AG09309 (cell line): ENCODE data around the gene LACTB.

Experiments
- DNase-seq: peaks from one replicate; pipeline ENCODE4 v3.0.0-alpha.2; 2010; ENCODE audit warnings: low read depth
- H3K4me3 ChIP-seq: 2 replicates; pipeline ENCODE4 v1.5.1; 2011; ENCODE audit warnings: mild to moderate bottlenecking, low read depth, low read length, moderate library complexity; ENCODE audit not compliant: control insufficient read depth
- TF ChIP-seq, protein P1 (sequence below): IDR thresholded peaks from 2 replicates; pipeline ENCODE4 v1.5.1; 2011; ENCODE audit warnings: mild to moderate bottlenecking, low read depth, low read length, inconsistent platforms; ENCODE audit not compliant: insufficient read depth, control insufficient read depth; ENCODE audit errors: missing control alignments

The LACTB gene

DNA sequence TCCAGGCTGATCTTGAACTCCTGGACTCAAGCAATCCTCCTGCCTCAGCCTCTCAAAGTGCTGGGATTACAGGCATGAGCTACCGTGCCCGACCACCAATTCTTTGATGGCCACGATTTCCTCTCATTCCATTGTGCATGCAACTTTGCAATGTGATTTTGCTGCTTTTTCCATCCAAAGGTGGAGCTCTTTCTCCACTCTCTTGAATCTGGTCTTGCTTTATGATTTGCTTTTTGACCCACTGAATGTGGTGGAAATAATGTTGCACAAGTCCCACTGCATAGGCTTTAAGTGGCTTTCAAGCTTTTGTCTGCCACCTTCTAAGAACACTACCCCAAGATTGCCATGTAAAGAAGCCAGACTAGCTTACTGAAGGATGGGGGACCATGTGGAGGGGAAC is 25.0 kb downstream of the LACTB start:
- TF ChIP-seq, protein P1, sequence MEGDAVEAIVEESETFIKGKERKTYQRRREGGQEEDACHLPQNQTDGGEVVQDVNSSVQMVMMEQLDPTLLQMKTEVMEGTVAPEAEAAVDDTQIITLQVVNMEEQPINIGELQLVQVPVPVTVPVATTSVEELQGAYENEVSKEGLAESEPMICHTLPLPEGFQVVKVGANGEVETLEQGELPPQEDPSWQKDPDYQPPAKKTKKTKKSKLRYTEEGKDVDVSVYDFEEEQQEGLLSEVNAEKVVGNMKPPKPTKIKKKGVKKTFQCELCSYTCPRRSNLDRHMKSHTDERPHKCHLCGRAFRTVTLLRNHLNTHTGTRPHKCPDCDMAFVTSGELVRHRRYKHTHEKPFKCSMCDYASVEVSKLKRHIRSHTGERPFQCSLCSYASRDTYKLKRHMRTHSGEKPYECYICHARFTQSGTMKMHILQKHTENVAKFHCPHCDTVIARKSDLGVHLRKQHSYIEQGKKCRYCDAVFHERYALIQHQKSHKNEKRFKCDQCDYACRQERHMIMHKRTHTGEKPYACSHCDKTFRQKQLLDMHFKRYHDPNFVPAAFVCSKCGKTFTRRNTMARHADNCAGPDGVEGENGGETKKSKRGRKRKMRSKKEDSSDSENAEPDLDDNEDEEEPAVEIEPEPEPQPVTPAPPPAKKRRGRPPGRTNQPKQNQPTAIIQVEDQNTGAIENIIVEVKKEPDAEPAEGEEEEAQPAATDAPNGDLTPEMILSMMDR, result peak; percentile 11
- DNase-seq, result no peak
- H3K4me3 ChIP-seq, result no peak overlapping the region

DNA sequence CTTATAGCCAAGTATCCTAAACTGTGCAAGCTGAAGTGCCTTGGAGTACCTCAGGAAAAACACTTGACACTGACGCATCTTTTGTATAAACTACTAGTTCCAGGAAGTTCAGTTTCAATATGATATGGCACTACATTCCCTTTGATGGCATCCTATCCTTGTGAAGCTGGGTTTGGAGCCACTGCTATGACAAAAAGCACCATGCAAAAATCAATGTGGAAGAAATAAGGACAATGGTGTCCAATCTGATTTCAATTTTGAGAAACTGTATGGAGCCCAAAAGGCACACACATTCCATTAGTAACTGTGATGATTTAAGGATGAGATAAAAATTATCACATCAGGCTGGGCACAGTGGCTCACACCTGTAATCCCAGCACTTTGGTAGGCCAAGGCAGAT is 30.0 kb downstream of the LACTB start:
- DNase-seq, result no peak
- TF ChIP-seq, protein P1, result no peak
- H3K4me3 ChIP-seq, result no peak overlapping the region

DNA sequence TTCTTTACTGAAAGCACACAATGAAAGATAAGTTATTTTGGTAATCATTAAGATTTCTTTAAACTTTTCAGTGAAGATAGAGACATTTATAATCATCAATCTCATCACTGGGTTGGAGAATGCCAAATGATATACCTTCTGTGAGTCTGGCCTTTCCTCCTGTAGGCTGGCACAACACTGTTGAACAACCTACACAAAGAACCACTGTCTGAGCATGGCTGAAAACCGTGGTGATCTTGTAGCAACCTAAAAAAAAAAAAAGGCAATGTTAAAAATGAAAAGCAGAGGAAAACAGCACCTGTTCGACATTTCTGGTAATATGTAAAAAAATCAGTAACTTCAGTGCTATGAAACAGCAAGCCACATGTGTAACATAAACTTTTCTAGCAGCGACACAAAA is 33.8 kb downstream of the LACTB start:
- H3K4me3 ChIP-seq, result peak overlapping the region; percentile 83
- DNase-seq, result no peak
- TF ChIP-seq, protein P1, result no peak

DNA sequence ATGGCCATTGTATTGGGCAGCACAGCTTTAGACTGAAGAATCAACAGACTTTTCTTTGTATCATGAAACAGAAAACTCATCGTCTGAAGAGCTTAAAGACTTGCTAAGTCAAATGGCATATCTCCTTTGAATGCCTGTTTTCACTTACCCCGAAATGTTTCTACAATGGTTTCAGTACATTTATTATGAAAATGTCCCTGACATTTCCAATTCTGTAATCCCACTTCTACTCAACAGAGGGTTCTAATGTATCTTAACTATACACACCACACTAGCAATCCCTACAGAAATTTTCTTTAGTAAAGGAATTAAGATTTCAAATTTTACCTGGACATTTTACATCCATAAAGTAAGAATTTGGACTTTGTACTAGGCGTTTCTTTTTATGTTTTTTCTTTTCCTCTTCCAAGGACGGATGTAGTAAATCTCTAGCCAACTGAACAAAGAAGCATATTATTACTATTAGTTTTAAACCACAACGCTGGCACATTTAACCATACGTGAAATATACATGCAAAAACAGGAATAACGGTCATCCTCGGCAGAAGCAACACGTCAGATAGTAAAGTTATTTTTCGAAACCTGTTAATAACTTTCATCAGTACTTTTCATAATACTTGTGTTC is 34.5 kb downstream of the LACTB start:
- no peak for DNase-seq
- H3K4me3 ChIP-seq, result peak overlapping the region; percentile 83
- TF ChIP-seq, protein P1, result no peak

GRCh38 chr15:63156755-63157117 is 35.1 kb downstream of the LACTB start:
- peak overlapping the region; percentile 83 for H3K4me3 ChIP-seq
- no peak for DNase-seq
- TF ChIP-seq, protein P1, result no peak

DNA sequence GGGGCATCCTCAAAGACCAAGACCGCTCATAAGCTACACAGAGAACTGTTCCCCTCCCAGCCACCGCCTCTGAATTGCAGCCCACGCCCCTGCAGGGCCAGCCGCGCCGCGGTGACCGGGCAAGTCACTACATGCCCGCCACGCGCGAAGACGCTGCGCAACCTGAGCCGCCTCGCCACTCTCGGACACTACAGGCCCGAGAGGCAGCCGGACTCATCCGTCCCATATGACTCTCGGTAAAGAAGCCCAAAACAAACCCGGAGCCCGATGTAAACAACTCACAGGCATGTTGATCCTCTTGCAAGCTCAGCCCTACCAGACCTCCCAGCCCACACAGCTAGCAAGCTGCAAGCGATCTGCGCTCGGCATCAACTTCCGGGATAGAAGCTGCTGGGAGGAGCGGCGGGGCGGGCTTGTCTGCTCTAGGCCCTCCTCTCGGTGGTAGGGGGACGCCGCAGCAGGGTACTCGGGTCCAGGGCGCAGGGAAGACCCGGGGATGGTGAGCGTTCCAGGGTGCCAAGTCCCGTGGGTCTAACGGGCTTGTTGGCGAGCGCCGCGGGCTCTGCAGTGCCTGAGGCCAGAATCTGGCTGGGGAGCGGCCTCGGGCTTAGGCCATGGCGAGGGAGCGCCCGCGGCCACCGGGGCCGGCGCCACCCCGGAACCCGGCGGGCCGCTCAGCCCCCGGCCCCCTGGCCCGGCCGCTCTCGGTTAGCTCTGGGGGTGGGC is 35.6 kb downstream of the LACTB start, which contains the start of gene RPS27L:
Gene RPS27L (minus strand): TSS at position 360 of the 726 bp plus-strand sequence. CDS start 72 bp downstream, at position 288.
- TF ChIP-seq, protein P1, result no peak
- peak; percentile 69 for DNase-seq
- peak within 1 kb of the TSS; percentile 83 for H3K4me3 ChIP-seq
